ENCODE data around the gene PNMA5. TPM values are rescaled to one million over a fixed set of nuclear protein-coding genes. Genes with fewer than 3 reads are reported as not detected.
"Not testable (repeated sequence)": the region's sequence is repeated elsewhere in the genome, so short reads cannot be mapped to it uniquely, and the experiment has no call there.

The PNMA5 gene
- total RNA-seq, 5 donors from 2014 or later (not counting 1 experiment from before 2014, with no cell fraction given): 0.09 TPM; not detected in 4

- H3K4me3 Mint-ChIP-seq: no peak overlapping the region
- Histone ChIP-seq H3K4me1 (ENCODE audit: control insufficient read depth in 1 of 2, extremely low read depth in 1 of 2, insufficient read depth in 2 of 2, low read length in 2 of 2) (peaks cover 3 to 23% of the 10 kb centered on the region in 2 experiments), H3K4me3 (ENCODE audit: control insufficient read depth in 1 of 2, extremely low read depth in 1 of 2, low read length in 1 of 2) (no peak overlapping the region), H3K36me3 (ENCODE audit: control insufficient read depth in 2 of 2, extremely low read depth in 1 of 2, insufficient read depth in 1 of 2, low read length in 1 of 2) (no peaks in the 10 kb centered on the region), H3K27ac (ENCODE audit: low read length) (no peak overlapping the region), H3K9me3 (no peaks in the 10 kb centered on the region), H3K27me3 (replicated peaks in 1 of 2; ENCODE audit: control insufficient read depth in 2 of 2, extremely low read depth in 1 of 2, insufficient read depth in 2 of 2, low read length in 1 of 2) (no peaks in the 10 kb centered on the region)
- H3K27me3 Mint-ChIP-seq: peaks cover 0 to 8% of the 10 kb centered on the region in 2 donors
- CTCF ChIA-PET: no interaction called here
- ATAC-seq (replicated peaks in 1 of 4) (no peak), DNase-seq (no peak)
- H3K9me3 Mint-ChIP-seq: no peaks in the 10 kb centered on the region
- POLR2A ChIA-PET: no interaction called here
- H3K4me1 Mint-ChIP-seq: peaks cover 2 to 25% (median 4%) of the 10 kb centered on the region in 3 donors
- WGBS (ENCODE audit: insufficient coverage): 100% methylated on average over 1 of the region's 4 CpGs
- H3K27ac Mint-ChIP-seq: no peak overlapping the region
- no peaks in the 10 kb centered on the region for H3K36me3 Mint-ChIP-seq
These were observed 1.8 kb downstream of the PNMA5 start for GRCh38 chrX:152992115-152992514.

DNA sequence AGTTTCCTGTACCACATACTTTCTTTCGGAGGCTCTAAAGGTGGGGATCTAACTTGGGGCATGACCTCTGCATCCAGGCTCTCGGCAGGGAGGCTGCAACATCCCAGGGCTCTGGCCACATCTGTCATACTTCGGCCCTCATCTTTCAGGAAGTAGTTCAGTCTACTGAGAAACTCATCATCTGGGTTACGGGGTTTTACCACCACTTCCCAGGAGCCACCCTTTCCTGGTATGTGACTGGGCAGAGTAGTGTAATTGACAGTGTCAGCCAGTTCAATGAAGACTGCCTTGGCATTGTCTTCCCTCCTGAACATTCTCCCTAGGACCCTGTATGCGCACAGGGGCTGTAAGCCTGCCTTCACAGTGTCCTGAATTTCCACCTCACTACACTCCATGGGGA is 2.8 kb downstream of the PNMA5 start:
- no peaks in the 10 kb centered on the region for H3K9me3 Mint-ChIP-seq
- WGBS (ENCODE audit: insufficient coverage): no CpG with 5 or more reads among the region's 5 CpGs
- H3K4me1 Mint-ChIP-seq: peaks cover 0 to 23% (median 4%) of the 10 kb centered on the region in 3 donors
- H3K4me3 Mint-ChIP-seq: no peak overlapping the region
- Histone ChIP-seq H3K27me3 (replicated peaks in 1 of 2; ENCODE audit: control insufficient read depth in 2 of 2, extremely low read depth in 1 of 2, insufficient read depth in 2 of 2, low read length in 1 of 2) (no peaks in the 10 kb centered on the region), H3K4me3 (ENCODE audit: control insufficient read depth in 1 of 2, extremely low read depth in 1 of 2, low read length in 1 of 2) (no peak overlapping the region), H3K36me3 (ENCODE audit: control insufficient read depth in 2 of 2, extremely low read depth in 1 of 2, insufficient read depth in 1 of 2, low read length in 1 of 2) (no peaks in the 10 kb centered on the region), H3K4me1 (ENCODE audit: control insufficient read depth in 1 of 2, extremely low read depth in 1 of 2, insufficient read depth in 2 of 2, low read length in 2 of 2) (peaks cover 3 to 23% of the 10 kb centered on the region in 2 experiments), H3K9me3 (no peaks in the 10 kb centered on the region), H3K27ac (ENCODE audit: low read length) (no peak overlapping the region)
- POLR2A ChIA-PET: no interaction called here
- H3K27ac Mint-ChIP-seq: peak overlapping the region in 1 of 2 donors; percentile 72
- CTCF ChIA-PET: no interaction called here
- no peaks in the 10 kb centered on the region for H3K36me3 Mint-ChIP-seq
- DNase-seq (no peak), ATAC-seq (replicated peaks in 1 of 4) (no peak)
- H3K27me3 Mint-ChIP-seq: peaks cover 0 to 8% of the 10 kb centered on the region in 2 donors

GRCh38 chrX:152989292-152989658 is 4.6 kb downstream of the PNMA5 start:
- Histone ChIP-seq H3K9me3 (no peaks in the 10 kb centered on the region), H3K4me1 (ENCODE audit: control insufficient read depth in 1 of 2, extremely low read depth in 1 of 2, insufficient read depth in 2 of 2, low read length in 2 of 2) (peaks cover 3 to 23% of the 10 kb centered on the region in 2 experiments), H3K36me3 (ENCODE audit: control insufficient read depth in 2 of 2, extremely low read depth in 1 of 2, insufficient read depth in 1 of 2, low read length in 1 of 2) (no peaks in the 10 kb centered on the region), H3K27ac (ENCODE audit: low read length) (no peak overlapping the region), H3K27me3 (replicated peaks in 1 of 2; ENCODE audit: control insufficient read depth in 2 of 2, extremely low read depth in 1 of 2, insufficient read depth in 2 of 2, low read length in 1 of 2) (no peaks in the 10 kb centered on the region), H3K4me3 (ENCODE audit: control insufficient read depth in 1 of 2, extremely low read depth in 1 of 2, low read length in 1 of 2) (no peak overlapping the region)
- no peaks in the 10 kb centered on the region for H3K9me3 Mint-ChIP-seq
- H3K36me3 Mint-ChIP-seq: no peaks in the 10 kb centered on the region
- peak in 3 of 4 experiments; percentile 45 to 62 (median 49) for ATAC-seq (replicated peaks in 1 of 4)
- POLR2A ChIA-PET: no interaction called here
- CTCF ChIA-PET: no interaction called here
- peak overlapping the region; percentile 29 to 41 (median 36) for H3K4me3 Mint-ChIP-seq
- peak overlapping the region in 1 of 2 donors; percentile 15 for H3K27ac Mint-ChIP-seq
- H3K27me3 Mint-ChIP-seq: peaks cover 0 to 8% of the 10 kb centered on the region in 2 donors
- peaks cover 0 to 23% (median 4%) of the 10 kb centered on the region in 3 donors for H3K4me1 Mint-ChIP-seq
- peak in 7 of 35 experiments; percentile 1 to 23 (median 1) for DNase-seq
- WGBS (ENCODE audit: insufficient coverage): no CpG with 5 or more reads among the region's 8 CpGs

- Histone ChIP-seq H3K36me3 (ENCODE audit: control insufficient read depth in 2 of 2, extremely low read depth in 1 of 2, insufficient read depth in 1 of 2, low read length in 1 of 2) (no peaks in the 10 kb centered on the region), H3K9me3 (no peaks in the 10 kb centered on the region), H3K27ac (ENCODE audit: low read length) (no peak overlapping the region), H3K27me3 (replicated peaks in 1 of 2; ENCODE audit: control insufficient read depth in 2 of 2, extremely low read depth in 1 of 2, insufficient read depth in 2 of 2, low read length in 1 of 2) (no peaks in the 10 kb centered on the region), H3K4me3 (ENCODE audit: control insufficient read depth in 1 of 2, extremely low read depth in 1 of 2, low read length in 1 of 2) (no peak overlapping the region), H3K4me1 (ENCODE audit: control insufficient read depth in 1 of 2, extremely low read depth in 1 of 2, insufficient read depth in 2 of 2, low read length in 2 of 2) (peaks cover 3 to 23% of the 10 kb centered on the region in 2 experiments)
- H3K36me3 Mint-ChIP-seq: no peaks in the 10 kb centered on the region
- peak in 1 of 4 experiments; percentile 17 for ATAC-seq (replicated peaks in 1 of 4)
- H3K4me3 Mint-ChIP-seq: peak overlapping the region; percentile 29 to 57 (median 36)
- no peaks in the 10 kb centered on the region for H3K9me3 Mint-ChIP-seq
- POLR2A ChIA-PET: no interaction called here
- no peak for DNase-seq
- CTCF ChIA-PET: no interaction called here
- peaks cover 0 to 8% of the 10 kb centered on the region in 2 donors for H3K27me3 Mint-ChIP-seq
- WGBS (ENCODE audit: insufficient coverage): 65% methylated on average over 6 of the region's 9 CpGs
- peak overlapping the region in 1 of 2 donors; percentile 67 for H3K27ac Mint-ChIP-seq
- H3K4me1 Mint-ChIP-seq: peaks cover 0 to 23% (median 4%) of the 10 kb centered on the region in 3 donors
These were observed 5.2 kb downstream of the PNMA5 start for GRCh38 chrX:152988536-152989291.

DNA sequence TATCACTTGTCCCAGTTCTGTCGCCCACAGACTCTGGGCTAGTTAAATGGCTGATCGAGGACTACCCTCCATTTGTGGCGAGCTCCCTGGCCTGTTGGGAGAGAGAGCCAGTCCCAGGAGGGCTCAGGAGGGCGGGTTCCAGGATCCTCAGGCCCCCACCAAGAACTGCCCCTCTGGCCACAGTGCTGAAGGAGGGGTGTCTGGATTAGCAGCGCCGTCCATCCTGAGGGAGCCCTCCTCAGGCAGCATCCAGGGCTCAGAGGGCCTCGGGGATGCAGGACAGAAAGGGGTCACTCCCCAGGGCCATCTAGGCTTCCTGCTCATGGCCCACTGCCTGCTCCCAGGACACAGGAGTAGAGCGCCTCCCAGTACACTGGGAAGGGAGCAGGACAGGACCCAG is 6.1 kb downstream of the PNMA5 start:
- H3K4me3 Mint-ChIP-seq: no peak overlapping the region
- no peaks in the 10 kb centered on the region for H3K9me3 ChIP-seq
- ATAC-seq (replicated peaks in 1 of 4) (no peak), DNase-seq (no peak)
- no peak overlapping the region for H3K27ac Mint-ChIP-seq
- no peak overlapping the region for H3K27ac ChIP-seq (ENCODE audit: low read length)
- ChIA-PET CTCF (no interaction called here), POLR2A (interaction anchor here in 1 of 2 donors (0.7 kb wide), 1 partner anchor 8 kb away, joined by 3 read pairs; no protein-coding TSS in a partner anchor)
- H3K36me3 Mint-ChIP-seq: no peaks in the 10 kb centered on the region
- no peak overlapping the region for H3K4me3 ChIP-seq (ENCODE audit: control insufficient read depth in 1 of 2, extremely low read depth in 1 of 2, low read length in 1 of 2)
- H3K4me1 ChIP-seq (ENCODE audit: control insufficient read depth in 1 of 2, extremely low read depth in 1 of 2, insufficient read depth in 2 of 2, low read length in 2 of 2): peaks cover 3 to 23% of the 10 kb centered on the region in 2 experiments
- H3K27me3 ChIP-seq (replicated peaks in 1 of 2; ENCODE audit: control insufficient read depth in 2 of 2, extremely low read depth in 1 of 2, insufficient read depth in 2 of 2, low read length in 1 of 2): no peaks in the 10 kb centered on the region
- H3K4me1 Mint-ChIP-seq: peaks cover 0 to 23% (median 4%) of the 10 kb centered on the region in 3 donors
- peaks cover 0 to 8% of the 10 kb centered on the region in 2 donors for H3K27me3 Mint-ChIP-seq
- no peaks in the 10 kb centered on the region for H3K9me3 Mint-ChIP-seq
- no peaks in the 10 kb centered on the region for H3K36me3 ChIP-seq (ENCODE audit: control insufficient read depth in 2 of 2, extremely low read depth in 1 of 2, insufficient read depth in 1 of 2, low read length in 1 of 2)
- WGBS (ENCODE audit: insufficient coverage): 100% methylated on average over 3 of the region's 8 CpGs

GRCh38 chrX:152987156-152987555 is 6.8 kb downstream of the PNMA5 start:
- H3K4me1 Mint-ChIP-seq: peaks cover 0 to 23% (median 4%) of the 10 kb centered on the region in 3 donors
- H3K27me3 ChIP-seq (replicated peaks in 1 of 2; ENCODE audit: control insufficient read depth in 2 of 2, extremely low read depth in 1 of 2, insufficient read depth in 2 of 2, low read length in 1 of 2); H3K4me3 Mint-ChIP-seq; H3K9me3 Mint-ChIP-seq; H3K9me3 ChIP-seq; CTCF ChIA-PET; H3K36me3 ChIP-seq (ENCODE audit: control insufficient read depth in 2 of 2, extremely low read depth in 1 of 2, insufficient read depth in 1 of 2, low read length in 1 of 2); ATAC-seq (replicated peaks in 1 of 4); DNase-seq; H3K27ac Mint-ChIP-seq; H3K27ac ChIP-seq (ENCODE audit: low read length); H3K36me3 Mint-ChIP-seq; H3K27me3 Mint-ChIP-seq; H3K4me3 ChIP-seq (ENCODE audit: control insufficient read depth in 1 of 2, extremely low read depth in 1 of 2, low read length in 1 of 2): not testable (repeated sequence)
- POLR2A ChIA-PET: interaction anchor here in 1 of 2 donors (0.7 kb wide), 1 partner anchor 7 kb away, joined by 3 read pairs; no protein-coding TSS in a partner anchor
- WGBS (ENCODE audit: insufficient coverage): no CpG with 5 or more reads among the region's 10 CpGs
- peaks cover 3 to 23% of the 10 kb centered on the region in 2 experiments for H3K4me1 ChIP-seq (ENCODE audit: control insufficient read depth in 1 of 2, extremely low read depth in 1 of 2, insufficient read depth in 2 of 2, low read length in 2 of 2)

All from T-cell (primary cell).